ENCODE results near the gene FHIT. TPM values are rescaled to one million over a fixed set of nuclear protein-coding genes. Genes with fewer than 3 reads are reported as not detected.

The FHIT gene
- total RNA-seq, 1 donor from 2014 or later, result 5.7 TPM

GRCh38 chr3:60337421-60337820 is 913.8 kb downstream of the FHIT start:
- Histone ChIP-seq H3K36me3 (no peaks in the 10 kb centered on the region), H3K27ac (no peak overlapping the region), H3K9ac (no peak overlapping the region), H3F3A (ENCODE audit: low read depth) (no peaks in the 10 kb centered on the region), H3K4me2 (no peak overlapping the region), H2AFZ (replicated peaks) (no peak overlapping the region), H3K79me2 (ENCODE audit: low read depth) (no peaks in the 10 kb centered on the region), H4K20me1 (ENCODE audit: low read depth) (no peaks in the 10 kb centered on the region), H3K9me3 (ENCODE audit: low read depth) (no peaks in the 10 kb centered on the region), H3K4me1 (no peaks in the 10 kb centered on the region), H3K4me3 (no peak overlapping the region), H3K27me3 (no peaks in the 10 kb centered on the region)
- Mint-ChIP-seq H3K4me1 (no peaks in the 10 kb centered on the region), H3K36me3 (no peaks in the 10 kb centered on the region), H3K4me3 (no peak overlapping the region), H3K27me3 (ENCODE audit: insufficient read depth, low read depth) (no peaks in the 10 kb centered on the region), H3K9me3 (no peaks in the 10 kb centered on the region), H3K27ac (no peak overlapping the region)
- no peak for TF ChIP-seq EZH2phosphoT487 (IDR thresholded peaks at IDR 0.05)
- TF ChIP-seq CTCF (IDR thresholded peaks at IDR 0.05), result no peak
- TF ChIP-seq EZH2 (IDR thresholded peaks at IDR 0.05), result no peak
- no peak for DNase-seq (ENCODE audit: low spot score)

DNA sequence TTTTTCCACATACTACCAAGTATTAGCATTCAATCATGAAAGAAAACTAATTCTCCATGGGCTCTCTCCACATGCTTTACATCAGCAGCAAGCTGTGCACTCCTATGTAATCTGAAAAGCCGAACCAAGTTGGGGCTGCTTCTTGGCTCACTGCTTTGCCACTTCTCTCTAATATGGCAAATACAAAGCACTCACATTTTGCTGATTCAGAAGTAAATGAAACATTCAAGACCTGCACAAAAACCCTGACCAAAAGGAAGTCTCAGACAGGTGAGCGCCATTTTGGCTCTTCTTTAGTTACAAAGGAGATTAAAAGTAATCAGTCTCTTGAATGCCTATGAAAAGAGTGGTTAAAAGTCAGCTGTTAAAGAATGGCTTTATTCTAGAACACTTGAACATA is 915.2 kb downstream of the FHIT start:
- Histone ChIP-seq H3K27me3 (no peaks in the 10 kb centered on the region), H3K4me1 (no peaks in the 10 kb centered on the region), H4K20me1 (ENCODE audit: low read depth) (no peaks in the 10 kb centered on the region), H3K9ac (no peak overlapping the region), H3K4me2 (no peak overlapping the region), H3F3A (ENCODE audit: low read depth) (no peaks in the 10 kb centered on the region), H3K27ac (no peak overlapping the region), H3K36me3 (no peaks in the 10 kb centered on the region), H3K79me2 (ENCODE audit: low read depth) (no peaks in the 10 kb centered on the region), H3K4me3 (no peak overlapping the region), H3K9me3 (ENCODE audit: low read depth) (no peaks in the 10 kb centered on the region), H2AFZ (replicated peaks) (no peak overlapping the region)
- Mint-ChIP-seq H3K36me3 (no peaks in the 10 kb centered on the region), H3K27ac (no peak overlapping the region), H3K4me3 (no peak overlapping the region), H3K27me3 (ENCODE audit: insufficient read depth, low read depth) (no peaks in the 10 kb centered on the region), H3K9me3 (no peaks in the 10 kb centered on the region), H3K4me1 (no peaks in the 10 kb centered on the region)
- DNase-seq (ENCODE audit: low spot score), result no peak
- TF ChIP-seq CTCF (IDR thresholded peaks at IDR 0.05) (no peak), EZH2 (IDR thresholded peaks at IDR 0.05) (no peak), EZH2phosphoT487 (IDR thresholded peaks at IDR 0.05) (no peak)

DNA sequence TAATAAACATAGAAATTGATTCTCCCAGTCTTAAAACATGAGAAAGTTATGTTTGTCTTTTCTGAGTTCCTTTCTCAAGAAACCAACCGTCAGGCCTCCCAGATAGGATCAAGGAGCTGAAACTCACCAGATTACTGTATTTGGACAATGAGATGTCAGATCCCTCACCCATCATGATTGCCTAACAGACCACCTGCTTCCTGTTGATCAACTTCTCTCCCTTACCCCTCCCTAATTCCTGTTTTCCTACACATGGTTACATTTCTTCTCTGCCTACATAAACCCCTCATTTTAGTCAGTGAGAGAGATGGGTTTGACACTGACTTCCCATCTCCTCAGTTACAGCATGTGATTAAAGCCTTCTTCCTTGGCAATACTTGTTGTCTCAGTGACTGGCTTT is 917.5 kb downstream of the FHIT start:
- no peak overlapping the region for H3K27ac Mint-ChIP-seq

More for the DNA sequence above, 917.5 kb downstream of the FHIT start:
- H3K4me2 ChIP-seq, result no peak overlapping the region
- DNase-seq (ENCODE audit: low spot score), result no peak
- no peaks in the 10 kb centered on the region for H3K79me2 ChIP-seq (ENCODE audit: low read depth)
- no peak overlapping the region for H2AFZ ChIP-seq (replicated peaks)
- H3K9me3 ChIP-seq (ENCODE audit: low read depth), result no peaks in the 10 kb centered on the region
- H3K4me1 Mint-ChIP-seq, result no peaks in the 10 kb centered on the region
- no peaks in the 10 kb centered on the region for H3K9me3 Mint-ChIP-seq
- no peak overlapping the region for H3K9ac ChIP-seq
- no peaks in the 10 kb centered on the region for H3K27me3 ChIP-seq
- H3K4me3 ChIP-seq, result no peak overlapping the region
- no peak overlapping the region for H3K4me3 Mint-ChIP-seq
- no peaks in the 10 kb centered on the region for H3K36me3 Mint-ChIP-seq
- no peaks in the 10 kb centered on the region for H3K27me3 Mint-ChIP-seq (ENCODE audit: insufficient read depth, low read depth)
- H3F3A ChIP-seq (ENCODE audit: low read depth), result no peaks in the 10 kb centered on the region
- H3K4me1 ChIP-seq, result no peaks in the 10 kb centered on the region
- H3K36me3 ChIP-seq, result no peaks in the 10 kb centered on the region
- no peaks in the 10 kb centered on the region for H4K20me1 ChIP-seq (ENCODE audit: low read depth)
- TF ChIP-seq EZH2 (IDR thresholded peaks at IDR 0.05), result no peak
- TF ChIP-seq EZH2phosphoT487 (IDR thresholded peaks at IDR 0.05), result no peak
- TF ChIP-seq CTCF (IDR thresholded peaks at IDR 0.05), result no peak
- no peak overlapping the region for H3K27ac ChIP-seq

Data from neural progenitor cell (in vitro differentiated cells).